GM21717 (cell line): Measurements from ENCODE around the gene PRKAB1.
"Not testable (repeated sequence)": the region's sequence is repeated elsewhere in the genome, so short reads cannot be mapped to it uniquely, and the experiment has no call there.

ENCODE experiments used
- ATAC-seq: cut with Tn5 transposase; IDR thresholded peaks from one replicate; pipeline ENCODE4 v1.9.1; 2021; ENCODE audit warnings: mild to moderate bottlenecking, moderate library complexity; ENCODE audit not compliant: unreplicated experiment

The PRKAB1 gene, protein sequence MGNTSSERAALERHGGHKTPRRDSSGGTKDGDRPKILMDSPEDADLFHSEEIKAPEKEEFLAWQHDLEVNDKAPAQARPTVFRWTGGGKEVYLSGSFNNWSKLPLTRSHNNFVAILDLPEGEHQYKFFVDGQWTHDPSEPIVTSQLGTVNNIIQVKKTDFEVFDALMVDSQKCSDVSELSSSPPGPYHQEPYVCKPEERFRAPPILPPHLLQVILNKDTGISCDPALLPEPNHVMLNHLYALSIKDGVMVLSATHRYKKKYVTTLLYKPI

DNA sequence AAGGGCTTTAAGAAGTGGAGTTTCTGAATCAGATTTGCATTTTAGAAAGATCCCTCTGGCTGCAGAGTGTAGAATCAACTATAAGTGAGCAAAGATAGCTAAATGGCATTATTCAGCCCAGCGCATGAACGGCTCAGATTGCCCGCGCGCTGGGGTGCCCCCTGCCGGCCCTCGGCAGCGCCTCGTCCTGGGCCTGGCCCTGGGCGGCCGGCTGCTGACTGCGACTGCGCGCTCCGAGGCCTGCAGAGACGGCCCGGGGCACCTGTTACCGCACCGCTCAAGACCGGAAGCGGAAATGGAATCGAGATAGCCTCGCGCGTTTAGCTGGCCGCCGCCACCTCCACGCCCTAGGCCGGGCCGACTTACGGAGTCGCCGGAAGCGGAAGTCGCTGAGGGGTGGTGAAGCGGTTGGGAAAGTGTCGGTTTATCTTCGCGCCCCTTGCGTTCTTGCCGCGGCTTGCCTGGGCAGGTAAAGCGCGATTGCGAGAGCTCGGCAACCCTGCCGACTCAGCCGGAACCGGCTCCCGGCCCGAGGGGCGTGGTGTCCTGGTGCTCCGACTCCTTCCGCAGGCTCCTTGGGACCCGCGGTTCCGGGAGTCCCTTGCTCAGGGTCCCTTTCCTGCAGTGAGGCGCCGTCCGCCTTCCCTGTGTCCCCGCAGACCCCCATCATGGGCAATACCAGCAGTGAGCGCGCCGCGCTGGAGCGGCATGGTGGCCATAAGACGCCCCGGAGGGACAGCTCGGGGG, at the start of gene PRKAB1:
Gene PRKAB1 (plus strand): TSS at position 557 of the 747 bp plus-strand sequence. CDS start 112 bp downstream, at position 669.
- peak; percentile 96 for ATAC-seq

DNA sequence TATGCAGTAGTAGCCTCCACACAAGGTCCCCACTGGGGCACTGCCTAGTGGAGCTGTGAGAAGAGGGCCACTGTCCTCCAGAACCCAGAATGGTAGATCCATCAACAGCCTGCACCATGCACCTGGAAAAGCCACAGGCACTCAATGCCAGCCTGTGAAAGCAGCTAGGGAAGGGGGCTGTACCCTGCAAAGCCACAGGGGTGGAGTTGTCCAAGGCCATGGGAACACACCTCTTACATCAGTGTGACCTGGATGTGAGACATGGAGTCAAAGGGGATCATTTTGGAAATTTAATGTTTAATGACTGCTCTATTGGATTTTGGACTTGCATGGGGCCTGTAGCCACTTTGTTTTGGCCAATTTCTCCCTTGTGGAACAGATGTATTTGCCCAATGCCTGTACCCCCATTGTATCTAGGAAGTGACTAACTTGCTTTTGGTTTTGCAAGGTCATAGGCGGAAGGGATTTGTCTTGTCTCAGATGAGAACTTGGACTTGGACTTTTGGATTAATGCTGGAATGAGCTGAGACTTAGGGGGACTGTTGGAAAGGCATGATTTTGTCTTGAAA, 49.5 kb upstream of the PRKAB1 start:
- ATAC-seq = not testable (repeated sequence)

DNA sequence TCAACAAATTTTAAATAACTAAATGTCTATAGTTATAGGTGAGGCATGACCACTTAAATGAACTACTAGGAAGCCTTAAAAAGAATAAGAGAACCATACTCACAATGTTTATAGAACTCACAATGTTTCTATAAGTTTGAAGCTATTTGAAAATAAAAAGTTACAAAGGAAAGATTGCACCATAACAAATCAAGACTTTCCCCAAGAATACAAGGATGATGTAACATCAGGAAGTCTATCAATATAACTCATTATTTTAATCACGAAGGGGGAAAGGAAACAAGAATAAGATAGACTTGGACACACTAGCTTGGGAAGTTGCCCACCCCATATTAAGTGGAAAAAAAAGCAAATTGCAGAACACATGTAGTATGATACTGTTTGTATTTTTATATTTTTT, 47.4 kb upstream of the PRKAB1 start:
- no peak for ATAC-seq

DNA sequence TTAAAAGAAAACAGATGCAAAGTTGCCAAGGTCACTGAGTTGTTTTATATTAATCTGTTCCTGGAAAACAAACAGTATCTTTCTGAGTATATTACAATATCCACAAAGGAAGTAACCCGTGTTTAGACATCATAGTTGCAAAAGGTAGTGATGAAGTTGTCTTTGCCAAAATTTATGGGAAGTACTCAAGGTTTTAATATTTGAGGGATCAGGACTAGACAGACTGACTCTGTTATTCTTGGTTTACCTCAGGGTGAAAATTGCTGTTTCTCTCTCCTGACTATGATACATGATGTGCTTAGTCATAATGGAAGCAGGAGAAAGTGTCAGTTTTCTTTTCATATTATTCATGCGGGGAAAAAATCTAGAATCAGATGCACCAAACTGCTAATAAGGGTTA, 46.1 kb upstream of the PRKAB1 start:
- ATAC-seq = no peak

DNA sequence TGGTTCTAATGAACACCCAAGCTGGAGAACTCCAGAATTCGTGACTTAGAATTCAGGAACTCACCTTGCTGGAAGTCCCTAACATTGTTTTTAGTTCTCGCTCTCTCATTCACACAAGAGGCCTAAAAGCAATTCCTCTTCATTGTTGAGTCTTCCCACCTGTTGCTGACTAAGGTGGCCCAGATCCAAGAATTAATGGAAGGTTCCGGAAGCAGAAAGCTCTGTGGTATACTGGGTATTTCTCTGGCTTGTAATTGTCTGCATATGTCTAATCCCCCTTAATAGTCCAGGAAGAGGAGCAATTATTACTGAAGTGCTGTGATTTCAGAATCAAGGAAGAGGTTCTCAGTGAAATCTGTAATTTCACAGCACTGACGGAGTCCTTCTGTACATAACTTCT, 43.0 kb upstream of the PRKAB1 start:
- ATAC-seq = no peak

DNA sequence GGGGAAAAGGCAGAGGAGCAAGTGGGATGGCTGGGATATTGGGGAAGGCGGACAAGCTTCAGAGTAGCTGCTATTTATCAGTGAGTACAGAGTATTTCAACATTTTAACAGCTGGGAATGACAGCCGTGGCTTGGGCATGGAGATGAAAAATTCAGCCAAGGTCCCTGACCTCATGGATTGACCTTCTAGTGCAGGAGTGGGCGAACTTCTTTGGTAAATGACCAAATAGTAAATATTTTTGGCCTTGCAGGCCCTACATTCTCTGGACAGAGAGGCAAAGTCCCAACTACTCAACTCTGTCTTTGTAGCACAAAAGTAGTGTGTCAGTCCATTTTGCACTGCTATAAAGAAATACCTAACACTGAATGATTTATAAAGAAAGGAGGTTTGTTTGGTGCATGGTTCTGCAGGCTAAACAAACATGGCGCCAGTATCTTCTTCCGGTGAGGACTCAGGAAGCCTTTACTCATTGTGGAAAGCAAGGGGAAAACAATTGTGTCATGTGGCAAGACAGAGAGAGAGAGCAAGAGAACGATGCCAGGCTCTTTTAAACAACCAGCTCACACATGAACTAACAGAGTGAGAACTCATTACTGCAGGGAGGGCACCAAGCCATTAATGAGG, 40.8 kb upstream of the PRKAB1 start:
- no peak for ATAC-seq

DNA sequence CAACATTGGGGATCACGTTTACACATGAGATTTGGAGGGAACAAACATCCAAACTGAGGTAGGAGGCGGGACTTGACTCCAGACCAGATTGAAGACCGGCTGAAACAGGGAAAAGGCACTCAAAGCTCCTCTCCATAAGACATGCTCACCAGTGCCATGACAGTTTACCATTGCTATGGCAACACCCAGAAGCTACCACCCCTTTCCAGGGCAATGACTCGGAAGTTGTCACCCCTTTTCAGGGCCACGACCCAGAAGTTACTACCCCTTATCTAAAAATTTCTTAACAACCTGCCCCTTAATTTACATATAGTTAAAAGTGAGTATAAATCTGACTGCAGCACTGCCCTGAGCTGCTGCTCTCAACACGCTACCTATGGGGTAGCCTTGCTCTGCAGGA, 40.2 kb upstream of the PRKAB1 start:
- no peak for ATAC-seq

DNA sequence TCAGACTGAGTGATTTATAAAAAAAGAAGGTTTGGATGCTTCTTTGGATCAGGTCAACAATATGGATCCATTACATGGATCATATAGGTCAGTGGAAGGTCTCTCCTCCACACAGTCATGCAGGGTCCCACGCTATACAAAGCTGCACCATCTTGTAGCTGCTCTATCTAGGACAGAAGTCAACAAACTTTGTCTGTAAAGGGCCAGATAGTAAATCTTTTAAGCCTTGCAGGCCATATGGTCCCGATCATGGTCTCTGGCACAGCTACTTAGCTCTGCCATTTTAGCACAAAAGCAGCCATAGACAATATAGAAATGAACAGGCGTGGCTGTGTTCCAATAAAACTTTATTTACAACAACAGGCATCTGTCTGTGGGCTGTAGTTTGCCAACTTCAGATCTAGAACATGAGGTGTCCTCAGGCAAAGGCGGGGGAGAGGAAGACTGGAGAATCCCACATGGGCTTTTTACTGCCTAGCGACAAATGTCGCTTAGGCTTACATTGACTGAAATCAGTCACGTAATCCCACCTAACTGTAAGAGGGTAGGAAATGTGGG, 37.6 kb upstream of the PRKAB1 start:
- no peak for ATAC-seq

DNA sequence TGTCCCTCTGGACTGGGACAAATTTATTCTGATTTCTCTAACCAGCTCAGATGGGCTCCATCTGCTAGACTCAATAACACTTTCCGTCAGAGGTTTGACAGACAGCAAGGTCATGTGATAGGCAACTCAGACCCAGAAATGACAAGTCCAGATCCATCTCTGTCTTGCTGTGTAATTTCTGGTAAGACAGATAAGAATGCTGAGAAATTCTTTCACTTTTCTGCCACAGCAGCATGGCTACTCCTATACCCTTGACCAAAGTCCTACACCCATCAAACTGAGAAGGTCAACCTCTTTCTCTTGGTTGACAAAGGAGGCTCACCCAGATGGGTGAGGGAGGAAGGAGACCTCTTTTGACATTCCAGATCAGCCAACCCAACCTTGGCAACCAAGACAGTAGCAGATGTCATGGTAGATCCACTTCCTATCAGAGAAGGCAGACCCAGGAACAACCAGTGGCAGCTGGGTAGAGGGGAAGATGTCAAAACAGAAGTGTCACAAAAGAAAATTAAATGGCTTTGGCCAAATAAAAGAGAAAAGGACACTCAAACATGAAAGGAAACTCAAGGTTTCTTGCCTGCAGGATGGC, 36.9 kb upstream of the PRKAB1 start:
- ATAC-seq = no peak

DNA sequence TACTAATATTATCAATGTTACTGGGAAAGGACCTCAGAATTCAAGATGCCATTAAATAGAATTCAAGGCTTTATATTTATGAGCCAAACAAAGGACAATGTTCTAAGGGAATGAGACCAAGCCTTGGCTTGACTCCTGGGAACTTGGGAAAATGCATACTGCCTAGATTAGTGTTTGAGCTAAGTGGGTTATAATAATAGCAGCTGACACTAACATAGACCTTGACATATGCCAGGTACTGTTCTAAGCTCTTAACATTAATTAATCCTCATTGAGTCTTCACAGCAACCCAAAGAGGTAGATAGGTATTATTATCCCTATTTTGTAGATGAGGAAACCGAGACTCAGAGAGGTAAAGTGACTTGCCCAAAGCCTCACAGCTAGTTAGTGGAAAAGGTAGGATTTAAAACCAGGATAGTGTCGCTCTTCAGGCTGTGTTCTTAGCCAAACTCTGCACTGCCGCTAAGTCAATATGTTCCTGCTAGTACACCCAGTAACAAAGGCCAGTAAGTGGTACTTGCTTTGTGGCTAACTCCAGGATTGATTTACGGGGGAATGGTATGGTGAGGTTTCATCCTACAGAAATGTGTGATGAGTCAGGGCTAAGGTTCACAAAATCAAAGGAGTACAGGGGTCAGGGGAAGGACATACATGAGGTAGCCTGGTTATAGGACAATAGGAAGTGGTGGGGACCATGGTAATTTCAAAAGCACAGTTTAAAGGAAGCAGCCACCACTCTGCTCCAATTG, 35.8 kb upstream of the PRKAB1 start:
- ATAC-seq = no peak

DNA sequence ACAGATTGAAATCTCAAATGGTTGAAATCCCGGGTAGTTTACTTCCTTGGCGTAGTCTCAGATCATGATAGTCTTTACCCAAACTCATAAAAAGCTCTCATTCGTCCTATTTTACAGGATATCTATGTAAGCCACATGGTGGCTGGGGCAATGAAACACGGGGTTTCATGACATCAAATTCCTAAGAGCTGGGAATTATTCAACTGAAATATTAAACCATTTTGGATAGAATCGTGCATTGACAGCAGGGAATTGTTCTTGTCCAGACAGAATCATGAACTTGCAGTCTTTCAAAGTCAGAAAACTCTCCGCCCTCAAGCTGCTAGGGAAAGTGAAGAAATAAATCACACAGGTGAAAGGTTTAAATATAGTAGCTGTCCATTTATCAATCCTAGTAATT, 33.2 kb upstream of the PRKAB1 start:
- no peak for ATAC-seq

DNA sequence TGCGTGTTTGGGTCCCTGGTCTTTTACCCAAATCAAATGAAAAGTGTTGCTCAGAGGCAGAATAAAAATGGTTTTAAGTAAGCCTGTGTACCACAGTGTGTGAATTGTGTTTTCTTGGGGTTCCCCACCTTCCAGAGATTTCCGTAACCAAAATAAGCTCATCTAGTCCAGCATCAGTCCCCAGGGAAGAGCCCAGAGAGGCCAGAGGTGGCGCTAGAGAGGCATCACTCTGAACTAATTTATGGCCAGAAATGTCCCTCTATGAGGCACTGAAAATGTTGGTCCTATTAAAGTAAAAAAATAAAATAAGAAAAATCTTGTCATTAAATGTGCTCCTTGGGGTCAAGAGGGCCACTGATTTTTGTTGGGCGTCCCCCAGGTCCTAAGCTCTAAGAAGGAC, 24.9 kb upstream of the PRKAB1 start:
- no peak for ATAC-seq

DNA sequence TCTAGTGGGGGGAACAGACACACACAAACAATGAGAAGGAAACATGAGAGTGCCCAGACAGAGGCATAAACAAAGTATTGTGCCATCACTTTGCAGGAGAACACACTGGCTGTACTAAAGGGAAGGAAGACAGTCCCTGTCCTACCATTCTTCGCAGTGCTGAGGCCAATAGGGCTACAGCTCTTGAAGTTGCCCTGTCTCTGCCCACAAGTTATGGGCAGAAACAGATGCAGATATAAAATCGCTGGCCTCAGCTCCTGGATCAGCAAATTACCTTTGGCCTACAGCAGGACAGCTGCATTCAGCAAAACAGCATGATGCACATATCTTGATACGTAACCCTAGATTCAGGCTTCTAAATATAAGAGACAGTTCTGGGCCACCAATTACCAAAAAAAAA, 23.0 kb upstream of the PRKAB1 start:
- no peak for ATAC-seq

DNA sequence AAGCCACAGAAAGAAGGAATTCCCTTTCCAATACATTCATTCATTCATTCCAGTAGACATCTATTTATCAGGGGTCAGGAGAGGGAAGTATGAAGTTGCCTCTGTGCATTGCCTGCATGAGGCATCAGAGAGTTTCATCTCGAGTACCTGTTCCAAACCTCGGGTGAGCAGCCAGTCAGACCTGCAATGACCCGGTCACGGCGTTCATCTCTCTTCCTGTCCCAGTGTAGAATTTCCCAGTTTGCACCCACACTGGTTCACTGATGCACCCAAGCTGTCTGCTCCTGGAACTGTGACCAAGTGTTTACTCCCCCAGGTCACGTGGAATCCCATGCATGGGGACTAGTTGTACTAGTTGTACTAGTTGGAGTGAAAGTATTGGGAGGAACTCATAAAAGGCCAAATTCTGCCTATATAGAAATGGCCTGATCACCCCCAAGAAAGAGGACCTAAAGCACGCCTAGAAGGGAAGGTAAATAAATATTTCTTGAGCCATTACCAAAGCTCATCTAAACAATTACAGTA, 22.3 kb upstream of the PRKAB1 start:
- ATAC-seq = no peak

DNA sequence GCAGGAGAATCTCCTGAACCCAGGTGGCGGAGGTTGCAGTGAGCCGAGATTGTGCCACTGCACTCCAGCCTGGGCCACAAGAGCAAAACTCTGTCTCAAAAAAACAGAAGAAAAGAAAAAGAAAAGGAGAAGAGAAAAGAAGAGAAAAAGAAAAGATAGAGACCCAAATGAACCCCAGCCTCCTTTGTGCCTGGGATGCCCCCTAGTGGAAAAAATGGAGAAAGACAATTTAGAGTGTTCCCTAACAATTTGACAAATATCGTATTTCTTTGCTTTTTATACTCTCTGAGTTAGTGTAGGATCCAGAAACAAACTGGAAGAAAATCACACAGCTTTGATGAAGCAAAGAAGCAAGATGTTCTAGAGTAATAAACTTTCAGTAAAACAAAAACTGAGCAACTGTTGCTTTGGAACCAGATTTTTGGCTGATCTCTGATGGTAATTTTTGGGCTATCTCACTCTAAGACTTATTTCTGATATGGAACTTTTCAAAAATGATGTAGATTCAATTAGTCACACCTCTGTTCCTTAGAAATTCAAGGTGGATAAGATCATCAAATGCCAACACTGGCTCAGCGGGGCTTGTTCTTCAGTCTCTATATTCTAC, 18.6 kb upstream of the PRKAB1 start:
- no peak for ATAC-seq

DNA sequence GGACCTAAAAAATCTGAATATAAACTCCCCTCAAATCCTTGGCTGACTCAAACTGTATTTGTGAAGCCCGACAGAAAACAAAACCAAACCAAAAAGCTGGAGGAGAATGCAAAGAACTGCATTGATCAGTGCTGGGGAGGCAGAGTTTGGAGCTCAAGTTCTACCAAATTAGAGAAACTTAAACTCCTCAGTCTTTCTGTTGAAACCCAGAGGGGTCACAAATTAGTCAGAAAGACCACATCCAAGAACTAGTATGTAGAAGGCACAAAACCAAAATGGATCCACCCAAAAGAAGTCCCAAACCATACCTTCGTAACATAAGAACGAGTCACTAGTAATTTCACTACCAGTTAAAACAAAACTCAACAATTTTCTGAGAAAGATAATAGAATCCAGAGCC, 15.3 kb upstream of the PRKAB1 start:
- ATAC-seq = no peak

DNA sequence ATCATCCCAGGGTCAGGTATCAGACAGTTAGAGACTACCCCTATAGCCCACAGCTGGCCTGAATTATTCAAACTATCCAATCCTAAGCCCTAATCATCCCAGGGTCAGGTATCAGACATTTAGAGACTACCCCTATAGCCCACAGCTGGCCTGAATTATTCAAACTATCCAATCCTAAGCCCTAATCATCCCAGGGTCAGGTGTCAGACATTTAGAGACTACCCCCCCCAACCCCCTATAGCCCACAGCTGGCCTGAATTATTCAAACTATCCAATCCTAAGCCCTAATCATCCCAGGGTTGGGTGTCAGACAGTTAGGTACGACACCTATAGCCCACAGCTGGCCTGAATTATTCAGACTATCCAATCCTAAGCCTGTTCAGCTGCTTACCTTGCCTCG, 10.9 kb upstream of the PRKAB1 start:
- ATAC-seq = not testable (repeated sequence)

DNA sequence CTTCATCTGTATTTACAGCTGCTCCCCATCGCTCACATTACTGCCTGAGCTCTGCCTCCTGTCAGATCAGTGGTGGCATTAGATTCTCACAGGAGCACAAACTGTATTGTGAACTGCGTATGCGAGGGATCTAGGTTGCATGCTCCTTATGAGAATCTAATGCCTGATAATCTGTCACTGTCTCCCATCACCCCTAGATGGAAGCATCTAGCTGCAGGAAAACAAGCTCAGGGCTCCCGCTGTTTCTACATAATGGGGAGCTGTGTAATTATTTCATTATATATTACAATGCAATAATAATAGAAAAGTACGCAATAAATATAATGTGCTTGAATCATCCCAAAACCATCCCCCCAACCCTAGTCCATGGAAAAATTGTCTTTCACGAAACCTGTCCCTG, 9.8 kb upstream of the PRKAB1 start:
- ATAC-seq = not testable (repeated sequence)

DNA sequence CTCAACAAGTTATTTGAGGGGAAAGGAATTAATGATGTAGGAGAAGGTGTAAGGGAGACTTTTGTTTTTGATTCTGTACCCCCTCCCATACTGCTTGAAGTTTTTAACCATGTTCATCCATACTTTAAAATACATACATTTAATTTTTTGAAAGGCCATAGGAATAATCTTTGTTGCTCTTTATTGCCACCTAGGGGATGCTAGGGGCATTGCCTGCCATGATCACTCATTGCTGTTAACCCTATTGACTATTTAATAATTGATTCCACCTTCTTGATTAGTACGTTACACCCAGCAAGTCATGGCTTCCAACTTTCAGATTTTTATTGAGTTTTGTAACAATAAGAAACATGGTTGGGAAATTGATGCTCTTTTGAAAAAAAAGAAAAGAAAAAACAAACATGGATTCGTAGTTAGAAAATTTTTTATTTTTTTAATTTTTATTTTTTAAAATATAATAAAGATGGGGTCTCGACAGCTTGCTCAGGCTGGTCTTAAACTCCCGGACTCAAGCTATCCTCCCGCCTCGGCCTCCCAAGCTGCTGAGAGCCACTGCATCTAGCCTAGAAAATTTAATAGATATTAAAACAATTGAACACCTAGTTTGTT, 8.5 kb upstream of the PRKAB1 start:
- no peak for ATAC-seq
